22Rv1 (cell line): ENCODE results near the gene PELI1.
"Not testable (repeated sequence)": the region's sequence is repeated elsewhere in the genome, so short reads cannot be mapped to it uniquely, and the experiment has no call there.

Experiments
- H3K27ac ChIP-seq: fragments of 450-650 bp; 2 replicates; pipeline ENCODE4 v1.5.1; 2017
- CTCF ChIP-seq: fragments of 450-650 bp; IDR thresholded peaks from 2 replicates; pipeline ENCODE4 v1.5.1; 2017; ENCODE audit warnings: mild to moderate bottlenecking
- ZFX ChIP-seq: fragments of 450-650 bp; IDR thresholded peaks from 2 replicates; pipeline ENCODE4 v1.6.1; 2017; ENCODE audit warnings: antibody characterized with exemption, borderline replicate concordance

The PELI1 gene

GRCh38 chr2:64090264-64090663 is 54.0 kb downstream of the PELI1 start:
- no peak overlapping the region for H3K27ac ChIP-seq
- no peak for TF ChIP-seq CTCF

GRCh38 chr2:64086347-64087082 is 57.7 kb downstream of the PELI1 start:
- no peak for TF ChIP-seq CTCF
- TF ChIP-seq ZFX: no peak
- H3K27ac ChIP-seq: no peak overlapping the region

GRCh38 chr2:64085936-64086335 is 58.3 kb downstream of the PELI1 start:
- no peak for TF ChIP-seq ZFX
- TF ChIP-seq CTCF: no peak

GRCh38 chr2:64081046-64081445 is 63.2 kb downstream of the PELI1 start:
- no peak overlapping the region for H3K27ac ChIP-seq
- TF ChIP-seq CTCF (no peak), ZFX (no peak)

More at GRCh38 chr2:64085936-64086335, 58.3 kb downstream of the PELI1 start:
- H3K27ac ChIP-seq: no peak overlapping the region

DNA sequence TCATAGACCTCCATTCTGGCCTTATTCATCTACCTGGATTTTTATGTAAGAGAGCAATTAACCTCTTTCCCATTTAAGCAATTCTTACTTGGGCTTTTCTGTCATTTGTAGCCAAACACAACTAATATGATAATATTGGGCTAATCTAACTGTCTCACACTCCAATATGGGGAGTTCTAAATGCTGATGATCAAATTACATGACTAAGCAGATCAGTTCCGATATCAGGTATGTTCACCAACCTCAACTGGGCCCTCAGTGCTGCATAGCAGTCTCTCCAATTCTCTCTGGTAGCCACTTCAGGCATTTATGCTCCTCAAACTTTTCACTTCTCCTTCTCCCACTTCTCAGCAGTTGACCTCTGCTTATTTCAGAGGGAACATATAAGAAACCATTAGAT is 64.0 kb downstream of the PELI1 start:
- no peak overlapping the region for H3K27ac ChIP-seq

GRCh38 chr2:64079688-64080087 is 64.5 kb downstream of the PELI1 start:
- H3K27ac ChIP-seq: not testable (repeated sequence)

More for the DNA sequence above, 64.0 kb downstream of the PELI1 start:
- TF ChIP-seq CTCF: no peak
- TF ChIP-seq ZFX: no peak

DNA sequence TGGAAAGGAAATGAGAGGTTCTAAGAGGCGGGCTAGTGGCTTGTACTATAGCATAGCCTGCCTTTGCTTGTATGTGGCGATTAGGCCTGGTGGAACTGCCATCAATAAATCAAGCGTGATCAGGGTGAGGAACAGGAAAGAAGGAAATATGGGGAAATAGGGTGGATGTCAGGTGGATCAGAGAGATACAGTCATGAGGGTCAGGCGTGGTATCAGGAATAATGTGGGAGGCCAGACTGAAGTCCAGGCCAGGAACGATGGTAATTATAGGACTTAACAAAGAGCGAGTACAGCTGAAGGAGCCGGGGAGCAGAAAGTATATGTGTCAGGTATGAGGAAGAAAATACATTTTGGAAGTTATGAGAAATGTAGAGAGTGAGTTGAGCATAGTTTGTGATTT is 67.4 kb downstream of the PELI1 start:
- not testable (repeated sequence) for H3K27ac ChIP-seq

GRCh38 chr2:64074616-64075015 is 69.6 kb downstream of the PELI1 start:
- H3K27ac ChIP-seq: not testable (repeated sequence)

- TF ChIP-seq CTCF: no peak
- TF ChIP-seq ZFX: no peak
- H3K27ac ChIP-seq: no peak overlapping the region
These were observed 76.9 kb downstream of the PELI1 start for GRCh38 chr2:64067326-64067725.
